HT-29 (cell line): ENCODE measurements around the gene CRADD. TPM values are rescaled to one million over a fixed set of nuclear protein-coding genes. Genes with fewer than 3 reads are reported as not detected.

Experiments
- DNase-seq: peaks from one replicate; pipeline ENCODE4 v3.0.0-alpha.2; 2015; ENCODE audit warnings: low spot score
- total RNA-seq: library from RNA; depleted of rRNA; stranded (reverse); fragments of >200 nt; shearing (Covaris generic); gene quantifications from 2 replicates; pipeline ENCODE4 v1.2.3, GENCODE V29; 2014

Gene CRADD
- total RNA-seq, 1 experiment from 2014 or later, result 12.0 TPM

- no peak for DNase-seq
Observed at GRCh38 chr12:93671044-93671443, 6.1 kb upstream of the CRADD start.

DNA sequence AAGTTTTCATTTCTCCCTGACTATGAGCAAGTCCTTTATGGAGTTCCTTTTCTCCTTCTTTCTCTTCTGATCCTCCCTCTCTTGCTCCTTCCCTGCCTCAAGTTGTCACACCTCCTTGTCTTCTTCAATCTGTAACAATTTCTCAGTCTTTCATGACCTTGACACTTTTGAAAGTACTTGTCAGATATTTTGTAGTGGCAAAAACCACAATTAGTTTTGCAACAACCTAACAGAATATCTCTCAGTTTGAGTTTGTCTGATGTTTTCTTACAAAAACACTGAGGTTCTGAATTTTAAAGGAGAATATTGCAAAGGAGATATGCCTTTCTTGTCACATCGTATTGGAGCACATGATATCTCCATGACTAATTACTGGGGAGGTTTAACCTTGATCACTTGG lies 4.1 kb upstream of the CRADD start:
- DNase-seq, result no peak

- DNase-seq, result no peak
Observed at GRCh38 chr12:93674386-93674785, 2.8 kb upstream of the CRADD start.

DNA sequence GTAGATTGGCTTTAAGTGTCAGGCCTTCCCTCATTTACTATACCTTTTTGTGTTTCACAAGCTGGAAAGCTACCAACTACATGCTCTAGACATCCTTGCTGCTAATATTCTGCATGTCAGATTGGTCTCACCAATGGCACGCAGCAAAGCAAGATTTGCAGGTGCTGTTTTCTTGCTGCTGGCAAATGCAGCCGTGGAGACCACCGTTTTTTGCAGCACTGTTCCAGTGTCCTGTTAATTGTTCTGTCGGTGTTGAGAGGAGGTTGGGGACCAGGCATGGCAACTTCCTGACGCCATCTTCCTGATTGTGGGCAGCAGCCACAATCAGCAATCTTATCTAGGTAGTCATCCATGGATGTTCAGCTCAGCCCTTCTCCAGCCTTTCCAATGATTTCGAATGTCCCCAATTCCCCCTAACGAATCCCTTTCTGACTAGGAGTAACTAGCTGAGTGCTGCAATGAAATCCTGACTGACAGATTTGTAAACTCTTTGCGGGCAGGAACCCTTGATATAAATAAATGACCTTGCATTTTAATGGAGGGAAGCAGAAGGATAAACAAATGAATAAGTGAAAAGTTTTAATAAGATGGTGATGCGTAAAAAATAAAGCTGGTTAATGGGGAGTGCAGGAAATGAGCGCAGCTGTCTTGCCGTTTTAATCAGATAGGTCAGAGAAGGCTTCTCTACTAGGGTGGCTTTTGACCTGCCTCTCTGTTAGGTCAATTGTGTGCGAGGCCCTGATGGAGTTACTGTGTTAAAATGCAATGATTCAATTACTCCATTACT lies 574 bp upstream of the CRADD start:
- no peak for DNase-seq

DNA sequence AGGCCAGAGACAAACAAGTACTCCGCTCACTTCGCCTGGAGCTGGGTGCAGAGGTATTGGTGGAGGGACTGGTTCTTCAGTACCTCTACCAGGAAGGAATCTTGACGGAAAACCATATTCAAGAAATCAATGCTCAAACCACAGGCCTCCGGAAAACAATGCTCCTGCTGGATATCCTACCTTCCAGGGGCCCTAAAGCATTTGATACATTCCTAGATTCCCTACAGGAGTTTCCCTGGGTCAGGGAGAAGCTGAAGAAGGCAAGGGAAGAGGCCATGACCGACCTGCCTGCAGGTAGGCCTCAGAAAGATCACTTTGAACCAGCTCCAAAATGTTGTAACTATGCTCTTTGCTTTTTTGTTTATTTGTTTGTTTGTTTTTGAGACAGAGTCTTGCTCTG lies 1.6 kb downstream of the CRADD start:
- no peak for DNase-seq

DNA sequence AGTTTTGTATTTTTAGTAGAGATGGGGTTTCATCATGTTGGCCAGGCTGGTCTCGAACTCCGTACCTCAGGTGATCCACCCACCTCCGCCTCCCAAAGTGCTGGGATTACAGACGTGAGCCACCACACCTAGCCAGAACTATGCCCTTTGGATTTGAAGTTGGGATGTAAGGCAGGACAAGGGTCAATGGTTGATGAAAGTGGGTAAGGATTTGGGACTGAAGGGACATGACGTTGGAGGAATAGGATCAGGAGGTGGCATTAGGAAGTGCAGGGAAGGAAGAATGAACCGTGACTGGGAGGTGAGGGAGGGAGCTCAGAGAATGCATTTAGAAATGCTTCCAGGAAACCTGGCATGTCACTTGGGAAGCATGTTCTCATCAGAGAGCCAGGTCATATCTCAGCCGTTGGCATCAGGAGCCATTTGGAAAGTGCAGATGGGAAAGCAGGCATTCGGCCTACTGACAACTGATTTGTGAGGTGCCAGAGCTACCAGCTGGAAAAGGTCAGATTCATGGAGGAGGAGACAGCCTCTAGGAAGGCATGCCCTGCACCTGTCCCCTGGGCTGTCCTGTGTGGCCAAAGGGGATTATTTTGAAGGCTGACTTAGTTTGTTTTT lies 2.2 kb downstream of the CRADD start:
- DNase-seq, result no peak

DNA sequence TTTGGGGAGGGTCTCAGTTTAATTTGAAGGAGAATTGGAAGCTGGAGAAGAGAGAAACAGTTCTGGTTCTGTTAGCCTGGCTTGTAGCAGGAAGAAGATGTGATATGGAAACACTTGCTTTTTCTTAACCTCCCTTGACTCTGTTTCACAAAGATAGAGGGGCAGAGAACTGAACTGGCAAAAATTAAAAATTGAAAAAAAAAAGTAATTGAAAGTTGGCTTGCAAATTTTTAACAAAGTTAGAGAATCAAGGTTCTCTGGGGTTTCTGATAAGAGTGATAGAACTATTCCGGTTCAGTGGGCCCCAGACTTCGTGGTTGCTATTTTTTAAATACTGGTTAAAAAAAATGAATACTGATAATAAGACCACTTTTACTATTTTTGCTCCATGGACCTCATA lies 2.8 kb downstream of the CRADD start:
- no peak for DNase-seq

DNA sequence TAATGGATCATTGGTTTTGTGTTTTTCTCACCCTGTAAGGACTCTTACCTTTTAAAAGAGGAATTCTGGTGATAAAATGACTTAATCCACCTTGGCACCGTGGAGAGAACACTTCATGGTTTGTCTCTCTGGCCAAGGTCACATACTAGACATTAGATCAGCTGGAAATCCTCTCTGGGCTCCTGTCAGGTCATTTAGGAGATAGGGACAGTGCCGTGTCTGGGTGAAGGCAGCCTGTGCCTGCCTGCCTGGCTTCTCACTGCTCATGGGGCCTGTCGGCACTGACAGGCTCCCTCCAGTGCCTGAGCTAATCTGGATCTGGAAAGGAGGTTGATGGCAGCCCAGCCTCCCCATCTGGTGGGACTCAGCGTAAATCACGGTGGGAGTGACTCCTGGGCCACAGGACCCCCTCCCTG lies 5.7 kb downstream of the CRADD start:
- no peak for DNase-seq

DNA sequence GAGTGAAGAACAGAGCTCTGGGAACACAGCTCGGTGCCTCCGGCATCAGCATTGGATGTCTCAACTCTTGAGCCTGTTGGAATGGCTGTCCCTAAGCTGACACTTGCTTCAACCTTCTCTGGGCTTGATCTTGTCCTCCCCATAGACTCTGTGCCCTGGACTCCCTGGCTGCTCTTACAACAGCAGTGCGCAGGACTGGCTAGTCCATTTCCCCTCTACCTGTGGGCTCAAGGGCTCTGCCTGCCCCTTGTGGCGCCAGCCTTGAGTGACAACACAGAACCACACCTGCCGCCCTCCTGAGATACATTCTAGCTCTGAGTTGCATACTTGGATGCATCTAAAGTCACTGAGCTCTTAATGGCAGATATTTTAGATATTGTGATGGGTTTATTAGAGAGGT lies 6.2 kb downstream of the CRADD start:
- DNase-seq, result no peak

- DNase-seq, result no peak
Observed at GRCh38 chr12:93684716-93685115, 7.5 kb downstream of the CRADD start.

DNA sequence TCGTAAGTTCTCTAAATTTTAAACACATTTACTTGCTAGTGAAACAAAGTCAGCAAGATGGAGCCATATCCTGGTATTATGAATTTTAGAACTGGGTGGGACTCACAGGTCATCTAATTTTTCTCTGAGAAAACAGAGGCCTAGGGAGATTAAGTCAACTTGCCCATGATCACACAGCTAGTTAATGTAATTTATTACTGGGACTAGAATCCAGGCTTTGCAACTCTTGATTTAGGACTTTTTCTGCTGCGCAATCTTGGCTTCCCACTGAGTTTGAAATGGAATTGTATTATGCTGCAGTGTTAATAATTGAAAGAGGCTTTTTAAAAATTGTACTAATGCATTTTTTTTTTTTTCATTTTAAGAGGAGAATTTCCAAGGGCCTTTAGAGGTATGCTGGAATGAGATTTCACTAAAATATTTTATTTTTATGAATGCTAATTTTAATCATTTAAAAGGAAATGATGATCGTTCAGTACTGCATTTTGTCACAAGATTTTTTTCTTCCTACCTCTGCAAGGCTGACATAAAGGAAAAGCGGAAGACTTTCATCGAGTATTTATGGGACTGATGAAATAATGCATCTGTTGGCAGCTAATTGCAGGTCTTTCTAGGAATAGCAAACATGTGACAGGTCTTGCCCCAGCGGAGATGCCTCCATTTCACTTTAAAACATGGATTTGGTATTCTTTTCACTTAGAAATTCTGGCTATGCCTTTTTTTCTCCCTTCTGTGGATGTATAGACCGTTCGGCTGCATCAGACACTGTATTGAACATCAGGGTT lies 9.6 kb downstream of the CRADD start:
- DNase-seq, result no peak

GRCh38 chr12:93689076-93689834 lies 12.1 kb downstream of the CRADD start:
- DNase-seq, result peak; percentile 18

DNA sequence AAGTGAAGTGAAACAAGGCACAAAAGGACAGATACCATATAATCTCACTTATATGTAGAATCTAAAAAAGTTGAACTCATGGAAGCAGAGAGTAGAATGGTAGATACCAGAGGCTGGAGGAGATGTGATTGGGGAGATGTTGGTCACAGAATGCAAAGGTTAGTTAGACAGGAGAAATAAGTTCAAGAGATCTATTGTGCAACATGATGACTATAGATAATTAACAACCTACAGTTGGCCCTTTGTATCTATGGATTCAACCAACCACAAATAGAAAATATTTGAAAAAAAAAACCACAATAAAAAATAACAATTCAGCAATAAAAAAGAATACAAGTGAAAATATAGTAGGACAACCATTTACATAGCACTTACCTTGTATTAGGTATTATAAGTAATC lies 19.3 kb downstream of the CRADD start:
- DNase-seq, result no peak

DNA sequence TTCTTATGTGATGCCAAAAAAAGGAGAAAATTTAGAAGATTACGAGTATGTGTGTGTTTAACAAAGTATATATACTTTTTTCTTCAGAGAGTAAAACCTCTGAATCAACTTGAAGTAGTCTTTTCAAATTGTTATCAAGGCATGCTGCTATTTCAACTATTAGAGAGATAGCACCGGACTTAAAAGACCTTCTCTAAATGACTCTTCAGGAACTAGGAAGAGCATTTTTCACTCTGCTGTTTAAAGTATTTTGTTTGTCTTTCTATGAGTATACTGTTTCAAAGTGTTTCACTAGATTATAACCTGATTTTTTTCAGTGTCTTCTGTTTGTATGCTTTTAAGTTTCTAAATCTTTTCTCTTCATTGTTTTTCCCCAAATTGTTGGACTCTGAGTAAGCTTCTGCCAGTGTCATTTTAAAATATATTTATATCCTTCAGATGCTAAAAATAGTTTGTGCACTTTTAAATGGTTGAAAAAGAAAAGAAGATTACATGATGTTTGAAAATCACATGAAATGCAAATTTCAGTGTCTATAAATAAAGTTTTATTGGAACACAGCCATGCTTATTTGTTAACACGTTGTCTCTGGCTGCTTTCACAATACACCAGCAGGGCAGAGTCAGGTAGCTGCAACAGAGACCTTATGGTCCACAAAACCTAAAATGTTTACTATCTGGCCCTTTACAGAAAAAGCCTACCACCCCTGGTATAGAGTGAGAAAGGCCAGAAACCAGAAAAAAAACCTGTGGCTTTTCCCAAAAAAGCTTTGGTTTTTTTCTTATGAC lies 21.3 kb downstream of the CRADD start:
- no peak for DNase-seq

- DNase-seq, result no peak
Observed at GRCh38 chr12:93699271-93700145, 22.3 kb downstream of the CRADD start.

DNA sequence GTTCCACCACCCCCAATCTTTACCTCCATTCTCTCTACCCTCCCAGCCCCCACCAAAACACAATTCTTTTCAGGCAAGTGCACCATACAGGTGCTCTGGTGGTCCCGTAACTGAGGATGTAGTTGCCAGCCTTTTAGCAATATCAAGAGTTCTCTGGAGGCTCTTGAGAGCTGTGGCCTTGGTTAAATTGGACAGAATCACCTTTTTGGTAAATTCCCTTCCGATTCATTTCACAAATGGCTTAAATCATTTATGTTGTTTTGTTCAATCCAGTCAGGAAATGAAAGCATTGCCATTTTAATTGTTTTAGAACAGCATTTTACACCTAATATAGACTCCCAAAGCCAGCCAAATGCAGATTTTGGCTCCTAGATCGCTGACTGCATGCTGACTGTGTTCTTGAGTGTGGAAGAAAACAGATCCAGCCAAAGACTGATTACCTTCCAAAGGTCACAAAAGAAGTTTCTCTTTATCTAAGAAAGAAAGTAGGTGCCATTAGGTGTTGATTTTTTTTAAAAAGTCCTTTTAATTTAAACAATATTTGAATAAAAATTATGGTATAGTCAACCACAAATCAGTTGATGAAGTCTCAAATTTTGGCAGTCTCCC lies 25.6 kb downstream of the CRADD start:
- DNase-seq, result no peak

- DNase-seq, result no peak
Observed at GRCh38 chr12:93704122-93704521, 26.9 kb downstream of the CRADD start.

DNA sequence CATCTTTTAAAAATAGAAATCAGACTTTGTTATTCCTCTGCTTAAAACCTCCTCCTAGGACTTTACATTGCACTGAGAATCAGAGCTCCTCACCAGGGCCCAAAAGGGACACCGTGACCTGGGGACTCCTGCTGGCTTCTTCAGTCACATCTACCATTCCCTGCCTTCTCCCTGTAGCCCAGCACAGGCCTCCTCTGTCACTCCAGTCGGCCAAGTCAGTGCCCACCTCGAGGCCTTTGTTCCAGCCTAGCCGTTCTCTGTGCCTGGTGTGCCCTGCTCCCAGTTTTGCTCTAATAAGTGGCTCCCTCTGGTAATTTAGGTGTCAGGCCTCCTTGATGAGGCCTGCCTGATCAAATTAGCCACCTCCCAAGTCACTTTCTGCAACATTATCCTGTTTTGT lies 27.4 kb downstream of the CRADD start:
- DNase-seq, result no peak

DNA sequence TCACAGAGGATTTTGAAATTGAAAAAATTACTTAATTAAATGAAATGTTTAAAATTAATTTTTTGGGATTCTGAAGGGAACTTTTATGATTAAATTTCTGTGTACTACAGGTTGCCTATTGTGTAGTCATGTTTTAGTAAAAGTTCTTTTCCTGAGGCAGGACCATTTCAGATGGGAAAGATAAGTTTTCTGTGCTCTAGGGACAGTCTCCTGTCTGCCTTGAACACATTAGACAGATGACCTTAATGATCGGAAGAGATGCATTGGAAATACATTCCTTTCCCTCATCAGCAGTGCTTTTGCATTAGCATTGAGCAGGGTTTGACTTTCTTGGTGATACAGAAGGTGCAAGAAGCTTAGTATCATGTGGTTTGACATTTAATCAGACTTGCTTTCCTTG lies 28.1 kb downstream of the CRADD start:
- DNase-seq, result no peak

DNA sequence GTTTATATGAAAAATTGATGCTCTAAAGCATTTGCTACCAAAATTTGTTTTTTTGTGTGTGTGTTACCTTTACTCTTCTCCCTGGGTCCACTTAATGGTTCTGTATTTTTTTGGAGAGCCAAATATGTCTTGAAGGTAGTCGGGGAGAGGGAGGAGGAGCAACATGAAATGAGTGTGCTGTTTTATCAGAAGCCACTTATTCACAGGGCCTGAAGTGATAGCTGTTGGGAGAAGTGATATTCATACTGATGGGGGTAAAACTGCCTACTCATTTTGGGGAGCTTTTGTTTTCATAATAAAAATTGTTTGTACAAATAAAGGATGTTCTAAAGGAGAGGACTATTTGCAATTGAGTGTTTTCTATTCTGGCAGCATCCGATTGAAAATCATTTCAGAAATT lies 29.2 kb downstream of the CRADD start:
- no peak for DNase-seq
